ENCODE measurements around the gene PLEKHA7. TPM values are rescaled to one million over a fixed set of nuclear protein-coding genes. Genes with fewer than 3 reads are reported as not detected.

PLEKHA7 gene
- total RNA-seq, 1 experiment from 2014 or later, result 1.7 TPM

DNA sequence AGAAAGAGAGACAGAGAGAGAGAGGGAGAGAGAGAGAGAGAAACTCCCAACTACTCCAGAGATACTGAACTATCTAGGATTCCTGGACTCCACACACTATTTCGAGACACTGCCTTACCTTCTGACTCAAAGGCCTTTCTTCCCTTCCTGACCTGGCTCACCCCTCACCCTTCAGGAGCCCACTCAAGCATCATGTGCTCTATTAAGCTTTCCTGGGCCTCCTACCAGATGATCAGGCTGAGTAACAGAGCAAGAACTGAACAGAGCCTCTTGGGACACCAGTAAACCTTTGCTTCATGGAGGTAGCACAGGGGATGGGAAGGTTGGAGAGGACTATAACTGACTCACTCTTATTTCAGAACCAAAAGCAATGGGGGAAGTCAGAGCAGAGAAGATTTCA is 31.4 kb downstream of the PLEKHA7 start:
- DNase-seq (ENCODE audit: low spot score), result no peak
- ChIA-PET POLR2A (ENCODE audit: low non-redundant PET) (no interaction called here), CTCF (no interaction called here)
- Histone ChIP-seq H3K27me3 (replicated peaks; ENCODE audit: insufficient read depth, low read depth, low read length, poor library complexity) (no peaks in the 10 kb centered on the region), H3K27ac (ENCODE audit: low read depth, low read length, poor library complexity, severe bottlenecking) (no peak overlapping the region), H3K4me1 (ENCODE audit: insufficient read depth, low read length, poor library complexity, severe bottlenecking) (no peaks in the 10 kb centered on the region), H3K4me3 (ENCODE audit: low read depth, low read length, poor library complexity, severe bottlenecking) (no peak overlapping the region), H3K9me3 (ENCODE audit: low read depth, low read length, poor library complexity, severe bottlenecking) (no peaks in the 10 kb centered on the region), H3K36me3 (ENCODE audit: insufficient read depth, low read length, poor library complexity, severe bottlenecking) (no peaks in the 10 kb centered on the region)
- no peak for TF ChIP-seq EZH2 (IDR thresholded peaks at IDR 0.05; ENCODE audit: borderline replicate concordance, low read depth, low read length, poor library complexity, severe bottlenecking)
- TF ChIP-seq CTCF (conservative IDR thresholded peaks at IDR 0.05; ENCODE audit: low read depth, low read length), result no peak
- BruUV-seq (replicated peaks), result no TSS peak
- intact Hi-C loops (cut with micrococcal nuclease; ENCODE audit: unreplicated experiment), result no loop called here

DNA sequence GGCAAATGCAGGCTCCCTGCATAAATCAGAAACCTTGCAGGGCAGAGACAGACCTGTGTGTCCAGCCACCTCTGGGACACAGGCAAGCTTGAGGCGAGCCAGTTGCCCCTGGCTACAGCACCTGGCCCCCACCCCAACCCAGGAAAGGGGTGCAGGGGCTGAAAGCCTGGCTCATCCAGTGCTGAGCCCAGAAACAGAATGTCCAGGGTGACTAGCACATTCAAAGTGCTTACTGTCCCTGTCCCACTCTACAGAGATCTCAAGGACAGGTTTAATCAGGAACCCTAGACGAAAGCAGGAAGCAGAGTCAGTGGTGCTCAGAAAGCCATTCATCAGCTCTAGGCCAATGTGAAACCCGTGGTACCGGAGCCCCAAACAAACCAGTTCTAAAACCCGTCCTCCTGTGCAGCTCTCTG is 31.9 kb downstream of the PLEKHA7 start:
- no peak for TF ChIP-seq EZH2 (IDR thresholded peaks at IDR 0.05; ENCODE audit: borderline replicate concordance, low read depth, low read length, poor library complexity, severe bottlenecking)
- TF ChIP-seq CTCF (conservative IDR thresholded peaks at IDR 0.05; ENCODE audit: low read depth, low read length), result no peak
- Histone ChIP-seq H3K27ac (ENCODE audit: low read depth, low read length, poor library complexity, severe bottlenecking) (no peak overlapping the region), H3K27me3 (replicated peaks; ENCODE audit: insufficient read depth, low read depth, low read length, poor library complexity) (no peaks in the 10 kb centered on the region), H3K9me3 (ENCODE audit: low read depth, low read length, poor library complexity, severe bottlenecking) (no peaks in the 10 kb centered on the region), H3K4me3 (ENCODE audit: low read depth, low read length, poor library complexity, severe bottlenecking) (no peak overlapping the region), H3K36me3 (ENCODE audit: insufficient read depth, low read length, poor library complexity, severe bottlenecking) (no peaks in the 10 kb centered on the region), H3K4me1 (ENCODE audit: insufficient read depth, low read length, poor library complexity, severe bottlenecking) (no peaks in the 10 kb centered on the region)
- DNase-seq (ENCODE audit: low spot score), result no peak
- no TSS peak for BruUV-seq (replicated peaks)
- intact Hi-C loops (cut with micrococcal nuclease; ENCODE audit: unreplicated experiment), result no loop called here
- ChIA-PET CTCF (interaction anchor here (0.6 kb wide), 1 partner anchor 162 kb away, joined by 3 read pairs; no protein-coding TSS in a partner anchor), POLR2A (ENCODE audit: low non-redundant PET) (no interaction called here)

- H3K27me3 ChIP-seq (replicated peaks; ENCODE audit: insufficient read depth, low read depth, low read length, poor library complexity), result no peaks in the 10 kb centered on the region
- DNase-seq (ENCODE audit: low spot score), result peak; percentile 4
- no peak overlapping the region for H3K27ac ChIP-seq (ENCODE audit: low read depth, low read length, poor library complexity, severe bottlenecking)
- no peak overlapping the region for H3K4me3 ChIP-seq (ENCODE audit: low read depth, low read length, poor library complexity, severe bottlenecking)
- POLR2A ChIA-PET (ENCODE audit: low non-redundant PET), result no interaction called here
- no peaks in the 10 kb centered on the region for H3K36me3 ChIP-seq (ENCODE audit: insufficient read depth, low read length, poor library complexity, severe bottlenecking)
- TF ChIP-seq EZH2 (IDR thresholded peaks at IDR 0.05; ENCODE audit: borderline replicate concordance, low read depth, low read length, poor library complexity, severe bottlenecking) (no peak), CTCF (conservative IDR thresholded peaks at IDR 0.05; ENCODE audit: low read depth, low read length) (no peak)
- BruUV-seq (replicated peaks), result no TSS peak
- intact Hi-C loops (cut with micrococcal nuclease; ENCODE audit: unreplicated experiment), result no loop called here
- CTCF ChIA-PET, result interaction anchor here (0.6 kb wide), 1 partner anchor 161 kb away, joined by 3 read pairs; no protein-coding TSS in a partner anchor
- no peaks in the 10 kb centered on the region for H3K9me3 ChIP-seq (ENCODE audit: low read depth, low read length, poor library complexity, severe bottlenecking)
- no peaks in the 10 kb centered on the region for H3K4me1 ChIP-seq (ENCODE audit: insufficient read depth, low read length, poor library complexity, severe bottlenecking)
Measured at GRCh38 chr11:16981651-16982194, 32.5 kb downstream of the PLEKHA7 start.
